HUDEP-2 (cell line): Measurements from ENCODE around the gene C2orf69.
A peak's percentile ranks its signal among the peaks of the same experiment; 100 is the strongest.
"Not testable (repeated sequence)": the region's sequence is repeated elsewhere in the genome, so short reads cannot be mapped to it uniquely, and the experiment has no call there.

Experiments used
- DNase-seq, 76 experiments: peaks; one replicate each; lab custom pipeline; 2025; ENCODE audit not compliant: unreplicated experiment in 76 of 76; lab: John Stamatoyannopoulos, UW

The C2orf69 gene

DNA sequence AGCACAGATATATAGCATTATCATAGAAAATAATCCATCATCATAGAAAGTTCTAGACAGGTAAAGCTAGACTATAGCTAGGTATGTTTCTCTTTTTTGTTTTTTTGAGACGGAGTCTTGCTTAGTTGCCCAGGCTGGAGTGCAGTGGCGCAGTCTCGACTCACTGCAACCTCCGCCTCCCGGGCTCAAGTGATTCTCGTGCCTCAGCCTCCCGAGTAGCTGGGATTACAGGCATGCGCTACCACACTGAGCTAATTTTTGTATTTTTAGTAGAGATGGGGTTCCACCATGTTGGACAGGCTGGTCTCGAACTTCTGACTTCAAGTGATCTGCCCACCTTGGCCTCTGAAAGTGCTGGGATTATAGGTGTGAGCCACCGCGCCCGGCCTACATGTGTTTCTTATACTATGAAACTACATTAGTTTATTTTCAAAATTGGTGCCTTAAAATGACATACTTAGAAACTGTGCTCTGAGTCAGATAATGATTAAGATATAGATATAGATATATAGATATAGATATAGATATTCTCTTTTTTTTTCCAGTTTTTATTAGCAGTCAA lies 1.5 kb downstream of the C2orf69 start:
- not testable (repeated sequence) for DNase-seq

- no peak for DNase-seq
Measured at GRCh38 chr2:199914372-199914958, 3.4 kb downstream of the C2orf69 start.

GRCh38 chr2:199916980-199917379 lies 5.9 kb downstream of the C2orf69 start:
- DNase-seq: no peak

GRCh38 chr2:199922856-199923255 lies 11.8 kb downstream of the C2orf69 start:
- DNase-seq: no peak

- no peak for DNase-seq
Measured at GRCh38 chr2:199923924-199924323, 12.8 kb downstream of the C2orf69 start.

DNA sequence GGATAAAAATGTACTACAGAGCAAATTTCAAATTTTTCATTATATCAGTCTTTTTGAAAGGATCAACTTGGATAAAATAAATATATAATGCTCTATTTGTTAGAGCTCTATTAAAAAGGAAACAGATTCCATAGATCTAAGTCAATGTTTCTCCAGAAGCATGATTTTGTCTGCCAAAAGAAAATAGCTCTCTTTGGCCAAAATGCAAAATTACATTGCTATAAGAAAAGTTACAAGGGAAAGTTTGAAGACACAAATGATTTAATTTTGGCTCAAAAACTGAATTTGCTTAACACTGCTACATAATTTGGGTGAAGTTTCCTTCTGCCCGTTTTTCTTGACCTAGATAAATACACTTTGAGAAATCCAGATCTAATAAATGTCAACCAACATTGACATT lies 15.7 kb downstream of the C2orf69 start:
- no peak for DNase-seq

GRCh38 chr2:199928226-199928625 lies 17.1 kb downstream of the C2orf69 start:
- DNase-seq: no peak

- no peak for DNase-seq
Measured at GRCh38 chr2:199928626-199929025, 17.5 kb downstream of the C2orf69 start.

- no peak for DNase-seq
Measured at GRCh38 chr2:199929262-199929661, 18.2 kb downstream of the C2orf69 start.

DNA sequence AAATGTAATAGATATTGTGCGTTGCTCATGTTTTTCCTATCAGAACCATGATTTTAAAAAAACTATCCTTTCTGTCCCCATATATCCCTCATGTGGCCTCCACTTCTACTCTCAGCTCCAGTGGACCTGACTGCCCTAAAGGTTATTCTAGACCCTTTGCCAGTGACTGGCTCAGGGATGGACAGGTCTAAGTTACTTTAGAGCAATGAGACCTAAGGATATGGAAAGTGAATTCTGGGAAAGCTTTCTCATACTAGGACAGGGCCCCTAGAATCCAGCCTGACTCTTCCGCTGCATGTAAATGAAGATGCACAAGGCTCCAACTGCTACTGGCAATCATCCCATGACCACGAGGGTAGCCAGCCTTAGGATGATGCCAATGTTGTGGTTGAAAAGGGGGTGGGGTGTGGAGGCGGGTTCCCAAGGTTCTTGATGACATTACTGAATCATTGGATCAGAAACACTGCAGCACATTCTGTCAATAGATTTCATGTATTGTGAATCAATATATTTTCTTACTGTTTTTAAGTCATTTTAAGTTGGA lies 21.3 kb downstream of the C2orf69 start:
- peak in 62 of 76 experiments; percentile 5 to 79 (median 42) for DNase-seq

GRCh38 chr2:199933466-199933865 lies 22.4 kb downstream of the C2orf69 start:
- DNase-seq: no peak

DNA sequence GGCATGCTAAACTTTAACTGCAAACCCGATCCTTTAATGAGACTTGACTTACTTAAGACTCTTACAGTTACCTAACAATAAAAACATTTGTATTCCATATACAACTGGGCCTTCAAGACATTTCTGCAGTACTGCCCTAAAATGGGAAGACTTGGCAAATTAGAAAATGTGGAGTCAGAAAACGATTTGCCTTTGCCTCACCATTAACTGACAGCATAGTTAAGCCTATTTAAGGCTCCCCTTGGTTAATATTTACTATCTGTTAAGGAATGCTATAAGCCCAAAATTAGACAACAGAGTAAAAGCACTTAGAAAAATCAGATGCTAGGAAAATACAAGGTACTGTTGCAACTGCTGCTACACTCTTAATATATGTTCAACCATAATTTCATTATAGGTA lies 25.5 kb downstream of the C2orf69 start:
- no peak for DNase-seq

GRCh38 chr2:199940373-199940772 lies 29.3 kb downstream of the C2orf69 start:
- peak in 7 of 76 experiments; percentile 8 to 35 (median 16) for DNase-seq

DNA sequence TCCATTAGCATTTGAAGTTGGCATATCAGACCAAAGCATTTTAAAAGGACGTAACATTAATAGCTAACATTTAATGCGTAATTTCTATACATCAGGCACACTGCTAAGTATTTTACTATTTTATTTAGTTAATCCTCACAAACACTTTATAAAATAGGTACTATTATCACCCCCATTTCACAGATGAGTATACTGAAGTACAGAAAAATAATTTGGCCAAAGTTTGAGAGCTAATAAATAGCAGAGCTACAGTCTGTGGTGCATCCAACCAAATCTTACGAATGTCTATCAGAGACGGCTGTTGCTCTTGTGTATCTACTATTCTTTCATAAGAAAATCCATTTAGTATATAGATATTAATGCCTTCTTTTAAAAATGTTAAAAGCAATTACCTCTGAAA lies 32.3 kb downstream of the C2orf69 start:
- no peak for DNase-seq

DNA sequence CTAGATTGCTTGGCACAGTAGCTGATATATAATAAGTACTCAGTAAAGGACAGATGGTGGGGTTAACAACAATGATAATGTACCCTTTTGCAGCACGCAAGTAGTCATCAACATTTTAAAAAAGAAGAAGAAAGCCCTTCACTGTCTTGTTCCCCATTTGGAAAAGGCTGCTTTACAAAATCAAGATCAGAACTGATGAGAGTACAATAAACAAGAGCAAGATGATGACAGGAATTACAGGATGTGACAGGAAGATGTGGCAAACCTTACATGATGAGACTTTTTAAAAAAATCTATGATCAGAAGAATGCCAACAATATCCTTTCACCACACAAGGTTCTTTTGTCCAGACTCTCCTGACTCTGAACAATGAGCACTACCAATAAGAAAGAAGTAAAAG lies 35.1 kb downstream of the C2orf69 start:
- DNase-seq: no peak

DNA sequence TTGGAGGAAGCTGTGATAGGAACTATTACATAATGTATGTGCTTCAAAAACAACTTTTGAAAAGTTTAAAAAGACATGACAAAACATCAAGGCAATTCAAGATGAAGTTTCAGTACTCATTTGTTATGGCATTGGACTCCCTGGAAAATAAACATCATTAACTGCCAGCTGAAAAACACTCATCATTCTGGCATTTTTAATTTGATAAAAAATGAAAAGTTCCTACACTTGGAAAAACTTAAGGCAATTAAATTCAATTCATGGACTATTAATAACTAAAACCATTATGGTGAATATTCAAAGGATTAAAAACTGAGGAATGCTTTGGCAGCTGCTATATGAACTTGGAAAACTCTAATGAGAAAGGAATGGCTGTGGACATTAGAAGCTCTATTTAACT lies 35.7 kb downstream of the C2orf69 start:
- DNase-seq: no peak

DNA sequence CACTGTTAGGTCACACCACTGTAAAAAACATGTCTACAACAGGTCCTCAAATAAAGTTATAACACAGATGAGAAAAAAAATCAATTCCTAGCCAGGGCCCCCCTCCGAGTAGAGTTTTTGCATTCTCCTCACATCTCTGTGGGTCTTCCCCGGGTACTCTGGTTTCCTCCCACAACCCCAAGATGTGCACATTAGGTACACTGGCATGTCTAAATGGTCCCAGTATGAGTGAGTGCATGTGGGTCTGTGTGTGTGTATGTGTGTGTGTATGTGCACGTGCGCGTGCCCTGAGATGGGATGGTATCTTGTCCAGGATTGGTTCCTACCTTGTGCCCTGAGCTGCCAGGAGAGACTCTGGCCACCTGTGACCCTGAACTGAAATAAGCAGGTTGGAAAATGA lies 39.3 kb downstream of the C2orf69 start:
- no peak for DNase-seq

DNA sequence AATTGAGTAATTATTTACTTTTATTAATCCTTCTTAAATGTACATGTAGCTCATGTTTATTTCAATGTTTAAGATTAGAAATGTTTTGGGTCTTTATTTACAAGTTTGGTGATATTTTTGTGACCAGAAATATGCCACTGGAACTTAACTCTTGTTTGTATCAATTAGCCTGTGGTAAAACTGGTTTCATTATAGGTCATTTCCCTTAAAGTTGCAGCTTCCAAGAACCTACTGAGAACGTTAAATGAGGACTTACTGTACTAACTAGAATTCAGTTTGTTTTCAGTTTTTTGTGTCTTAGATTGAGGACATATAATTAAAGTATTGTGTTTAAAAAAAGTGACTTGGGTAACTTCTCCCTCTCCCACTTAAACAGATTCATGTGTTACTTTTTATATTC lies 39.9 kb downstream of the C2orf69 start:
- no peak for DNase-seq

DNA sequence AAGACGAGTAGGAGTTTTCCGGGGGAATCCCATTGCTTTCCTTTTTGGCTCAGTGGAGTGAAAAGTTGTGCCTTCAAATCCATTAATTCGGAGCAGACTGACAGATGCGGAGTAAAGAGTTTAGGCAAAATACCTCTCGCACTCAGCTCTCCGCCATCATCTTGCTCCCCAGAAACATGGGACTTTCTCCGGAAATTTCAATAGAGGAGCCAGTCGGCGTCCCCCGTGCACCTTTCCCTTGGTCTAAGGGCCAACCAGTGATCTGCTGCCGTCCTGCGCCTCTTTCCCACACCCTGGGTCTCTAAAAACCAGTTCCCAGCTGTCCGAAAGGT lies 43.9 kb downstream of the C2orf69 start:
- peak in 16 of 76 experiments; percentile 23 to 71 (median 56) for DNase-seq

DNA sequence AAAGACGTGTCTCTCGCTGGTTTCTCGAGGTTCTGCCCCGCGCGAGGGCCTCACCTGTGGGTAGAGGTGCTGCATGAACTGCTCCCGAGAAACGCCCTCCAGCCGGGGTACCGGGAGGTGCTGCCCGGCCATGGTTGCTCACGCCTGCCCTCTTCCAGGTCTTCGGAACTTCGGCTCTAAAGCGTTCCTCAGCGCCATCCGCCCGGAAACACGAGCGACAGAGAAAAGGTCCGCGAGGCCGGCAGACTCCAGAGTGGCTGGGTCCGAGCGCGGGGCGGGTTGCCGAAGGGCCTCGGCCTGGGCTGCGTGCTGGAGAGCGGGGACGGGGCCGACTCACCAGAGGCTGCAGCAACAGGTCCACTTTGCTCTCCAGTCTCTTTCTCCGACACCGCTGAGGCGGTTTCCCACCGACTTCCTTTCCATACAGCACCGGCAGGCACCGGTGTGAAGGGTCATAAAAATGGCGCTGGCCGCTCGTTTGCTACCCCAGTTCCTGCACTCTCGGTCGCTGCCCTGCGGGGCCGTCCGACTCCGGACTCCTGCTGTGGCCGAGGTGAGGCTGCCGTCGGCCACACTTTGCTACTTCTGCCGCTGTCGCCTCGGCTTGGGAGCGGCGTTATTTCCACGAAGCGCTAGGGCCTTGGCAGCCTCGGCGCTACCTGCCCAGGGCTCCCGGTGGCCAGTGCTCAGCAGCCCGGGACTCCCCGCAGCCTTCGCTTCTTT lies 44.4 kb downstream of the C2orf69 start, which contains the start of the genes MAIP1 and TYW5:
Gene MAIP1, plus strand, starts transcription at position 244 of the 723 bp plus-strand sequence. Its CDS starts 217 bp downstream, at position 461.
Gene TYW5, minus strand, starts transcription at position 153 of the 723 bp plus-strand sequence. Its CDS starts 21 bp downstream, at position 132.
- DNase-seq: peak; percentile 15 to 94 (median 69)

DNA sequence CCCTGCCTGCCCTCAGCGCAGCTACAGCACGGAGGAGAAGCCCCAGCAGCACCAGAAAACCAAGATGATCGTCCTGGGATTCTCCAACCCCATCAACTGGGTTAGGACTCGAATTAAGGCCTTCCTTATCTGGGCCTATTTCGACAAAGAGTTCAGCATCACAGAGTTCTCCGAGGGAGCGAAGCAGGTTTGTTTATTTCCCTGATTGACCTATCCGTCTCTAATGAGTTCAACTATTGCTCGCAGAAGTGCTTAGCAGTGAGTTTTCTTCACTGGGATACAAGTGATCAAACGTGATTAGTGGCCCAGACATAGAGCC lies 44.9 kb downstream of the C2orf69 start:
- peak in 3 of 76 experiments; percentile 11 to 34 (median 19) for DNase-seq

DNA sequence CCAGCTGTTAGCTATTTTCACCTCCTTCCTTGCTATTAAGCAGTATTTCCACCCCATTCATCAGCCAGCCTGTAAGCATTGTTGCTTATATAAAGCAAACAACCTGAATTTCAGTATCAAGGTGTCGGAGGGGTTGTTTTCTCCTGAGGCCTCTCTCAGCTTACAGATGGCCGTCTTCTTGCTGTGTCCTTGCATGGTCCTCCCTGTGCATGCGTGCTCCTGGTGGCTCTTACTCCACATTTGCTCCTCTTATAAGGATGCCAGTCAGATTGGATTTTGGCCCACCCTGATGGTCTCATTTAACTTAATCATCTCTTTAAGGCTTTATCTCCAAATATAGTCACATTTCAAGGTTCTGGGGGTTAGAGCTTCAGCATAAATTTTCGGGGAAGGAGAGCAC lies 46.9 kb downstream of the C2orf69 start:
- DNase-seq: no peak
